Glomerular visceral epithelial cell (primary cell): ENCODE measurements around the gene ZBTB38.

Source experiments
- DNase-seq: peaks from one replicate; pipeline ENCODE4 v3.0.0-alpha.2; 2016; ENCODE audit errors: extremely low spot score

The ZBTB38 gene

GRCh38 chr3:141403576-141403975, 35.3 kb downstream of the ZBTB38 start:
- DNase-seq, result no peak

GRCh38 chr3:141405025-141405424, 36.7 kb downstream of the ZBTB38 start:
- no peak for DNase-seq

- no peak for DNase-seq
These were observed 37.3 kb downstream of the ZBTB38 start for GRCh38 chr3:141405591-141405990.

DNA sequence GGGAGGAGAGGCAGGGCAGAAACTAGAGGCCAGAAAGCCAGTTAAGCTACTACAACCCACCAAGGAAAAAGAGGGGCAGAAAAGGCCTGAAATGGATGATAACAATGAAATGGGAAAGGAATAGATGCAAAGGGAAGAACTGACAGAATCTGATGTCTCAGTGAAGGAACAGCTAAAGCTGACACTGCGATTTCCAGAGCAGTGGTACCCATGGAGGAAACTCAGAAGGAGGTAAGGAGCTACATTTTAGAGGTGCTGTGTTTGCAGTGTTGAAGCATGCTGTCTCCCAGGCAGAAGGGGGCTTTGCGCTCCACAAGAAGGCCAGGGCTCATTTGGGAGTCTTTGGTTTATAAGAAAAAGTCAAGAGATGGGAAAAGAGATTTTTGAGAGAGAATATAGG, 38.0 kb downstream of the ZBTB38 start:
- no peak for DNase-seq

DNA sequence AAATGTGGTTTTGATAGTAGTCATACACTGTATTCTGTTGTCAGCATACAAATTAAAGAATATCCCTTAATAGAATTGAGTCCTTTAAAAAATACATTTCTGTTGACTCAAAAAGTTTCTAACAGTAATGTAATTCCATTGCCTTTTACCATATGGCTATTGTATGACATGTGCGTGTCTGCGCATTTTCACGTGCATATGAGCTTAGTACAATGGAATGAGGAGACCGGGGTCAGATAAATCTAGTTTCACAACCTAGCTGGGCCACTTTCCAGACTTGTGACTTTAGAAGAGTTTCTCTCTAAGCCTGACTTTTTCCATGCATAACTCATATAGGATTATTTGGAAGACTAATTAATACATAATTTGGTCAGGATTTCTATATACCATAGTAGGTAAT, 38.7 kb downstream of the ZBTB38 start:
- no peak for DNase-seq

- DNase-seq, result no peak
These were observed 39.5 kb downstream of the ZBTB38 start for GRCh38 chr3:141407825-141408224.

- DNase-seq, result no peak
These were observed 40.3 kb downstream of the ZBTB38 start for GRCh38 chr3:141408596-141408995.

DNA sequence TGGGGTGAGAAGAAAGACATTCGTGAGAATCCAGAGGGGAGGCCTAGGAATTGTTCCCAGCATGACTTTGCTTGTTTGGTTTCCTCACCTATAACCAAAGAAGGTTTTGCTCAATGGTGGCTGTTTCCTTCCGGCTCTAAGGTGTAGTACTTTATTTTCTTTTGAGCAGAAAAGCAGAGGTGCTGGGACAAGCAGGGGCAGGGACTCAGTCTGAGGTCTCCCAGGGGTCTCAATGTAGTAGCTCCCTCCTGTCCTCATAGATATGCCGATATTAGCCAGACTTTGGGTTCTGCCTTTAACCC, 41.6 kb downstream of the ZBTB38 start:
- no peak for DNase-seq

DNA sequence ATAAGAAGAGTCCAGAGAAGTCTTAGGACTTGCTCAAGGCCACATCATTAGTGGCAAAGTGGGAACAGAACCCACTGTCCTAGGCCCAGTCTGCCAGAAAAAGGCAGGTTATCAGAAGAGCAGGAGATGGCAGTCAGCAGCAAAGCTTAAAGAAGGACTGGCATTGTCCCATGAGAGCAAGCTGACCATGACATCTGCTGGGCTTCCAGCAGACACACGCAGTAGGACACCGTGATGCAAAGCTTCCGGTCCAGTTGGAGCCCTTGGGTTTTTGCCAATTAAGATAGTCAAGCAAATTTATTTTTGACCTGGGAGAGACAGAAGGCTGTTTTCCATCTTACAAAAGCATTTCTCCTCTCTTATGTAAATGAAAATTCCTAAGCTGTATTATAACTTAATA, 42.1 kb downstream of the ZBTB38 start:
- DNase-seq, result no peak

GRCh38 chr3:141410846-141411245, 42.5 kb downstream of the ZBTB38 start:
- no peak for DNase-seq

GRCh38 chr3:141411251-141411771, 43.0 kb downstream of the ZBTB38 start:
- no peak for DNase-seq

DNA sequence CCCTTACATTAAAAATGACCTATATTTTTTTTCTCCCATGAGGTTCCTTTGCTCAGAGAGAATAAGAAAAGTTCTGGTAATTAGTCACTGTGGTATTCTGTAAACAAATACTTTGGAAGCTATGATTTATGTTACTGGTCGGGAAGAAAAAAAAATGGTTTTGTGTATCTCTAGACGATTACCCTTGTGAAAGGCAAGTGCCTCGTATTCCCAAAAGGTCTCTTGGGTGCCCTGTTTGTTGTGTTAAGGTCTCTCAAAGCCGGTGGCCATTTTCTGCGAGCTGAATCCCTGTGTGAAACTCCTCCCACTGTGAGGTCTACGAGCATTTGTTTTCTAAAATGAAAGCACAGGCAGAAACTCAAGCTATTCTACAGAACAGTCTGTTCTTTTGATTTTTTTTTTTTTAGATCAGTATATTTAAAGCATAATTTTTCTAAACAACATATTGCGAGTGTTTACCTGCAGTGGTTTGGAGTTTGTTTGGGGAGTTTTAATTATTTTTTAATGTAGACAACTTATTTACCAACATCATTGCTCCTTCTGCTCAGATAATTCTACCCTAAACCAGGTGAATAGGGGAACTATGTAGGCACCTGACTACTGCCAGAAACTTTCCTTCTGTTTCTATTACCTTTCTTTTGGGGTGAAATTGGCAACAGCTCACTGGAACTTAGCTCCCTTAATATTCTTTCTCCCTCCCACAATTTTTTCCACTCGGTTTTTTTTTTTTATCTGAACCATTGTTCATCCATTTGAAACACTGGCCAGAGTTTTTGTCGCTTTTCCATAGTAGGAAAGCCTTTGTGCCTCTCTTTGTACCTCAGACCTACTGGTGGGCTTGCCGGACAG, 44.0 kb downstream of the ZBTB38 start:
- DNase-seq, result no peak

DNA sequence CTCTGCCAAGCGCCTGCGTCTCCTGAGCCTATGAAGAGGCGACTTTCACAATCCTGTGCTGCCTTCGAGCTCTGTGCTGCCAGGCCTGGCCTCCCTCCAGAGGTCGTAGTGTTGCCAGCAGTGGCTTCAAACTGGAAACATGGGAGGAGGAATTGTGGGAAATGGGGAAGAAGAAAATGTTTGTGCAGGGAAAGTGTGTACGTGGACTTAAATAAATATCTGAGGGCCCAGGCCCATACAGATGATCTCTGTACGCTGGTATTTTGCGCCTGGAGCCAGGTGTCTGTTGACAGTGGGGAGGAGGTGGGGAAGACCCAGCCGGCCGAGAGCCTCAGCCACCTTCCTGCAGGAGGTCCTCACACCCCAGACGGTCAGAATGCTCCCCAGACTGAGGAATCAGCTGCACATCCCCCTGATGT, 44.6 kb downstream of the ZBTB38 start:
- no peak for DNase-seq

DNA sequence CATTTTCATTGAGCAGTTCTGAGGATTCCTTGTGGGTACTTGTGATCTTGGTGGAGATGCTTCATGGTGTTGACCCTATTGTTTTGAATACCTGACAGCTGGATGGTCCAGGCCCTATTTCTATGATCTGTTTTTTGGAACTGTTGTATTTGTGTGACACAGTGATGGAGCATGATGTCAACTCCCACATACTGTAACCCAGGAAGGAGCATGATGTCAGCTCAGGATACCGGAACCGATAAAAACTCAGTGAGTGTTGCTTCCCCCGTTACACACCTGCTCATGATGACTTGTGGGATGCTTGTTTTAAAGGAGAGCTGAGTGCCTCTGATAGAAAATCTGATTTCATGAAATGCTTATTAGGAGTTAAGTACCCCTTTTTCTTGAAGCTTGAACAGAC, 45.1 kb downstream of the ZBTB38 start:
- DNase-seq, result no peak

GRCh38 chr3:141413801-141414689, 45.7 kb downstream of the ZBTB38 start:
- no peak for DNase-seq

DNA sequence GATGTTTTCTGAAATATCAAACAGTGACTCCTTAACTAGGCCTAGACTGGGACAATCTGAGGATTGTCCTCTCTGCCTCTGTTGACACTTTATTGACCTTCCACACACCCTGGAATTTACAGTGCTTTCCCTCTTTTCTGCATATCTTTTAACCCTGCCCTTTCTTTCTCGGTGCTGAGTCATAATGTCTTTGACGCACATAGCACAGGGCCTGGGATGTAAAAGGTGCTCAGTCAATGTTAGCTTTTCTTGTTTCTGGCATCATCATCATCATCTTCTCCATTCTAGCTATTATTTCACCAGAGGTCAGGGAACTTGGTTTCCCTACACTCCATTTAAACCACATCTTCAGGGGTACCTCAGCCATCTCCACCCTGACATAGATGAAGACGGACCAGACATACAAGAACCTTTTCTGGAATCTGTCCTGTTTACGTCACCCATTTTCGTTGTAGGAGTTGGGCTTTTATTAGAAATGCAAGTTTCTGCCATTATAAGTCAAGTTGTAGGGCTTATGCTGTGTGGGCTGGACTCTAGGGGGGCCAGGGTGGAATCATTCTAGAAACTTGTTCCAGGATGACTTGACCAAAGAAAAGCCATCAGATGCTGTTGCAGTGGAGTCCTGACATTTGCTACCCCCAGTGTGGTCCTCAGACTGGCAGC, 46.6 kb downstream of the ZBTB38 start:
- no peak for DNase-seq

DNA sequence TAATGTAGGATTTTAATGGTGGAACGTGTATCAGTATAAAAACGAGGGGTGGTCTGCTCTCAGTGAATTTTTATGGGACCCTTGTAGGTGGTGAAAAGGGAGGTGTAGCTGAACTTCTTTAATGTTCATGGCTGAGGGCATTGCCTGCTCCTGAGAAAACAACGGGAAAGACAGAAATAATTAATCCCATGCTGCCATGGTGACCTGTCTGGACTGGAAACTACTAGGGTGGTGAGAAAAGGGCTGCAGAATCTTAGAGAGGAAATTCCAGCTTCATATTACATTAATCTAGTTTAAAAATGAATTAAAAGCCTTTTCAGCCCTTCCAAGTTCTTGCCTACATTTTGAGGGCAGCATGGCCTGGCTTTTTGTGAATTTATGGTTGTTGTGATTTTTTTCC, 47.6 kb downstream of the ZBTB38 start:
- DNase-seq, result no peak
